ENCODE results near the gene RASGRF2.

The RASGRF2 gene

DNA sequence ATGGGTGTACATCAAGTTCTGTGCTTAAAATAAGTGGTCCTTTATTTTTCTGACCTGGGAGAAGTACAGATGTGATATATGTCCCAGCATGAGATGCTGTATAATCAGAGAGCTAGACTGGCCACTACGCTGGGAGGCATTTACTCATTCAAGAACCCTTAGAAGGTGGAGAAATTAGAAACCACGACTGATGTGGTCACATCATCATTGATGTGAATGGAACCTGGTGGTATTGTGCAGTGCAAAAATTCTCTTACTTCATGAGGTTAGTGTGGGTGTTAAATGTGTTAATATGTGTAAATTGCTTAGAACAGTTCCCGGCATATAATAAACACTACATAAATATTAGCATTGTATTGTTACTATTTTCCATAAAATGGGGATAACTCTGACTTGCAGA is 203.5 kb downstream of the RASGRF2 start:
- no peak for TF ChIP-seq REST (IDR thresholded peaks at IDR 0.05; ENCODE audit: low read depth)

DNA sequence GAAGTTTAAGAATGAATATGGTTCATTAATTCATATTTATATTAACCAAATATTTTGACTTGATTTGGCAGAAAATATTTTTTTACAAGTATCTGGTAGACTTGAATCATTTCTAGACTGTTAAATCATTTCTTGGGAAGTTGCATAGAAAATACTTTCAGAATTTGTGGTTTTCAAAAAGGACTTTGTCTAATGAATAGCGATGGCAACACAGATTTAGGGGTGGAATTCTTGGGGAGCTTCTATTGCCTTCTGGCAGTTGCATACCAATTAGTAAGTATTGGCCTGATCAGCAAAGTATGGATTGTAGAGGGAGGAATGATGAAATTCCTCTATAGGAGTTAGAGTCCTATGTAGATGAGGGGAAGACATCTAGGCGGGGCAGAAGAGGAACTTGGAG is 204.3 kb downstream of the RASGRF2 start:
- TF ChIP-seq TCF12 (IDR thresholded peaks at IDR 0.05; ENCODE audit: low read depth) (no peak), TAF1 (IDR thresholded peaks at IDR 0.05; ENCODE audit: low read depth) (no peak)

GRCh38 chr5:81164936-81165335 is 204.8 kb downstream of the RASGRF2 start:
- TF ChIP-seq USF1 (IDR thresholded peaks at IDR 0.05) (no peak), CEBPB (IDR thresholded peaks at IDR 0.05) (no peak), NFIC (IDR thresholded peaks at IDR 0.05) (no peak)

DNA sequence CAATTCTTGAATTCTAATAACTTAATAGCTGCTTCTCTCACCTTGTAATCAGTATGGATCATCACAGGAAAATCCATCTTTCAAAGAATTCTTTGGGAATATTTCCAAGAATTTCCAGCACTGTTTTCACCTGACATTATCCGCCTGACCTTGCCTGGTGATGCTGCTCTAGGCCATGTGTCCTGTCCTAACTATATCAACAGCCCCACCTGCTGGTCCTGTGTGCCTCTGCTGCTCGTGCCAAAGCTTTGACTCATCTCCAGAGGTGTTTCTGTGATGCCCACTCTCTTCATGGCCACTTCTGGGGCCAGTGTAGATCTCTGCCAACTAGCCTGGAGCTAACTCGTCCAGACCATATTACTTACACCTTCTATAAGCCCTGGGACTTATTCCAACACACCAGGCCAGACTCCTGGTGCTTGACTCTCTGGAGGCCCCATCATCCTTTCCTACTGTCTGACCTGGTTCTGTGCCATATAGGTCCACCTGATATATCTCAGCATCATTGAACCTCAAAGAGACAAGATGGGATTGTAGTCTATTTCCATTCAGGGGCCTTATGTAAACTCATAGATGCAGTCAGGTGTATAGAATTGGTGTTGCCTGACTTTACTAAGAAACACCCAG is 205.4 kb downstream of the RASGRF2 start:
- TF ChIP-seq RAD21 (IDR thresholded peaks at IDR 0.05; ENCODE audit: low read depth) (peak; percentile 81), ZBTB7A (IDR thresholded peaks at IDR 0.05; ENCODE audit: low read depth) (no peak)

DNA sequence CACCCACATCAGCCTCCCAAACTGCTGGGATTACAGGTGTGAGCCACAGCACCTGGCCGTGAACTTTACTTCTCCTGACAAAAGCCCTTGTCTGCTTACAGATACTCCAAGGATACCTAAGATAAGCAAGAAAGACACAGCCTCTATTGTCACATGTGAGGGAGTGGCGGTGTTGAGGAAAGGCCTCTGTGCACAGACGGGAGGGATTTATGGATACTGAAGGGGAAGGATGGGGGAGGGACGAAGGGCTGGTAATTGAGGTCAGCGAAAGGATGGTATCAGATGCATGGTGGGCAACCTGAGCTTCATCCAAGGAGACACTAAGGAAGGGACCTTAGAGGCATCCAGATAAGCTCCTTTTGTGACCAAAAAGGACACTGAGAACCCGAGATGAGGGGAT is 206.3 kb downstream of the RASGRF2 start:
- TF ChIP-seq RAD21 (IDR thresholded peaks at IDR 0.05; ENCODE audit: low read depth) (no peak), ZBTB7A (IDR thresholded peaks at IDR 0.05; ENCODE audit: low read depth) (no peak), CEBPB (IDR thresholded peaks at IDR 0.05) (no peak), FOXM1 (IDR thresholded peaks at IDR 0.05; ENCODE audit: borderline replicate concordance, low read depth) (no peak), TCF12 (IDR thresholded peaks at IDR 0.05; ENCODE audit: low read depth) (no peak), EGR1 (IDR thresholded peaks at IDR 0.05) (no peak), EP300 (IDR thresholded peaks at IDR 0.05; ENCODE audit: borderline replicate concordance) (no peak), TEAD4 (IDR thresholded peaks at IDR 0.05) (no peak), CREB1 (IDR thresholded peaks at IDR 0.05; ENCODE audit: low read depth) (no peak), USF1 (IDR thresholded peaks at IDR 0.05) (no peak), TAF1 (IDR thresholded peaks at IDR 0.05; ENCODE audit: low read depth) (no peak), REST (IDR thresholded peaks at IDR 0.05; ENCODE audit: low read depth) (no peak)

DNA sequence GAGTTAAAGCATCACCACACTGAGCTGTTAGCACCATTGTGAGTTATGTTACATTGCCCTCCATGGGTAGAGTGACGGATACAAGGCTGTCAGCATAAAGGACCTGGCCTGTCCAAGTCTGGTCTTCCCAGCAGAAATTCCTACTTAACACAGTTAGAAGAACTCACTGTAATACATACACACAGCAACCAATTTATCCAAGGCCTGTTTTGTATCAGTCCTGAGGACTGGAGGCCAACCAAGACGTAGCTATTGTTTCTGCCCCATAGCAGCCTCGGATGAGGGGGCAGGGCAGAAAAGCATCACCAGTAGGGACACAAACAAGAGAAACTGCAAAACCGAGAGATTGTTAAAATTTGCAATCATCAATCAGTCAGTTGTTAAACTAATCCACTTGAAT is 206.9 kb downstream of the RASGRF2 start:
- TF ChIP-seq YY1 (IDR thresholded peaks at IDR 0.05; ENCODE audit: low read depth) (no peak), CEBPB (IDR thresholded peaks at IDR 0.05) (no peak), TEAD4 (IDR thresholded peaks at IDR 0.05) (no peak), EGR1 (IDR thresholded peaks at IDR 0.05) (no peak), CREB1 (IDR thresholded peaks at IDR 0.05; ENCODE audit: low read depth) (no peak), TAF1 (IDR thresholded peaks at IDR 0.05; ENCODE audit: low read depth) (no peak), USF1 (IDR thresholded peaks at IDR 0.05) (no peak), FOXM1 (IDR thresholded peaks at IDR 0.05; ENCODE audit: borderline replicate concordance, low read depth) (no peak), REST (IDR thresholded peaks at IDR 0.05; ENCODE audit: low read depth) (no peak), TCF12 (IDR thresholded peaks at IDR 0.05; ENCODE audit: low read depth) (no peak)

Data from Ishikawa (cell line).